GM18873 (cell line): ENCODE measurements around the gene CDHR5.

Experiments
- ATAC-seq: cut with Tn5 transposase; IDR thresholded peaks from one replicate; pipeline ENCODE4 v1.9.1; 2021; ENCODE audit warnings: mild to moderate bottlenecking, moderate library complexity, moderate number of reproducible peaks; ENCODE audit not compliant: unreplicated experiment, low FRiP score

The CDHR5 gene

GRCh38 chr11:612961-613300 is 11.8 kb downstream of the CDHR5 start:
- no peak for ATAC-seq

DNA sequence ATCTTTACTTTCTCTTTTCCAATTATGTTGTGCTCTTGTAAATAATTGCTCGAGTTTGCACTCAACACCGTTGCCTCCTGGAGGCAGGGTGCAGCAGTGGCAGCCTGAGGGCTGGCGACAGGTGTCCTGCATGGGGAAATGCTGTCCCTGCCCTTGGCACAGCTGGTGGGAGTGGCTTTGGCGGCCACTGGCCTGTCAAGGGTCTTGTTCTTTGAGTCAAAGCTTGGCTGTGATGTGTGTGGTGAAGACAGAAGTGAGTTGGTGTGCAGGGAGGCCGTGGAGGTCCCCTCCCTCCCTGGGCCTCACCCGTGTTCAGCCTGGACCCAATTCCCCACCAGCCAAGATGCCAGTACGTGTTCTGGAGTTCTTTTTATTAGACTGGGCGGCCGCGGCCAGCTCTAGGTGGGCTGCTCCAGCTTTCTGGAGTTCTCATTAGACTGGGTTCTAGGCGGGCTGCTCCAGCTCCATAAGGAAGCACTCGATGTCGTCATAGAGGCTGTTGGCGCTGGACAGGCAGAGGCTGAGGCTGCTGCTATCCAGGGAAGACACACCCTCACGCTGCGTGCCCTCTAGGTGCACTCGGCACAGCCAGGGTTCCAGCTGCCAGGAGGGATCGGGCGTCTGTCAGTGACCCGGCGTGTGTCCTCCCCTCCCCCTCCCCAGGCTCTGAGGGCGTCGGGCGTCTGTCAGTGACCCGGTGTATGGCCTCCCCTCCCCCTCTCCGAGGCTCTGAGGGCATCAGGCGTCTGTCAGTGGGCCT is 12.4 kb downstream of the CDHR5 start:
- ATAC-seq = no peak

GRCh38 chr11:611001-611996 is 13.5 kb downstream of the CDHR5 start:
- ATAC-seq = no peak

- ATAC-seq = no peak
Observed at GRCh38 chr11:610146-610801, 14.5 kb downstream of the CDHR5 start.

DNA sequence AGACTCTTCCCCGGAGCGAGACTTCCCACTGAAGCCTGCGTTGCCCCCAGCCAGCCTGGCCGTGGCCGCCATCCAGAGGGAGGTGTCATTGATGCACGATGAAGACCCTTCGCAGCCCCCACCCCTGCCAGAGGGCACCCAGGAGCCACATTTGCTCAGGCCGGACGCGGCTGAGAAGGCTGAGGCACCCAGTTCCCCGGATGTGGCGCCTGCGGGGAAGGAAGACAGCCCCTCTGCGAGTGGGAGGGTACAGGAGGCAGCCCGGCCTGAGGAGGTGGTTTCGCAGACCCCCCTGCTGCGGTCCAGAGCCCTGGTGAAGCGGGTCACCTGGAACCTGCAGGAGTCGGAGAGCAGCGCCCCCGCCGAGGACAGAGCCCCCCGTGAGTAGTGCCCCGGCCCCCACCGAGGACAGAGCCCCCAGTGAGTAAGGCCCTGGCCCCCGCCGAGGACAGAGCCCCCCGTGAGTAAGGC is 15.4 kb downstream of the CDHR5 start:
- ATAC-seq = no peak

DNA sequence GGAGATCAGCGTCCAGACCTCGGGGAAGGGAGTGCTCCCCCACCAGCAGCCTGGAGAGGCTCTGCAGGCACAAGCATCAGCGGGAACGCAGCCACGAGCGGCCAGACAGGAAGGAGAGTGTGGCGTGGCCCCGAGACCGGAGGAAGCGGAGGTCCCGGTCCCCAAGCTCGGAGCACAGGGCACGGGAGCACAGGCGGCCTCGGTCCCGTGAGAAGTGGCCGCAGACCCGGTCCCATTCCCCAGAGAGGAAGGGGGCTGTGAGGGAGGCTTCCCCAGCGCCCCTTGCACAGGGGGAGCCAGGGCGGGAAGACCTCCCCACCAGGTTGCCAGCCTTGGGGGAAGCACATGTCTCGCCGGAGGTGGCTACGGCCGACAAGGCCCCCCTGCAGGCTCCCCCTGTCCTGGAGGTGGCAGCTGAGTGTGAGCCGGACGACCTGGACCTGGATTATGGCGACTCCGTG is 15.9 kb downstream of the CDHR5 start:
- no peak for ATAC-seq

- no peak for ATAC-seq
Observed at GRCh38 chr11:607971-608659, 16.6 kb downstream of the CDHR5 start.

DNA sequence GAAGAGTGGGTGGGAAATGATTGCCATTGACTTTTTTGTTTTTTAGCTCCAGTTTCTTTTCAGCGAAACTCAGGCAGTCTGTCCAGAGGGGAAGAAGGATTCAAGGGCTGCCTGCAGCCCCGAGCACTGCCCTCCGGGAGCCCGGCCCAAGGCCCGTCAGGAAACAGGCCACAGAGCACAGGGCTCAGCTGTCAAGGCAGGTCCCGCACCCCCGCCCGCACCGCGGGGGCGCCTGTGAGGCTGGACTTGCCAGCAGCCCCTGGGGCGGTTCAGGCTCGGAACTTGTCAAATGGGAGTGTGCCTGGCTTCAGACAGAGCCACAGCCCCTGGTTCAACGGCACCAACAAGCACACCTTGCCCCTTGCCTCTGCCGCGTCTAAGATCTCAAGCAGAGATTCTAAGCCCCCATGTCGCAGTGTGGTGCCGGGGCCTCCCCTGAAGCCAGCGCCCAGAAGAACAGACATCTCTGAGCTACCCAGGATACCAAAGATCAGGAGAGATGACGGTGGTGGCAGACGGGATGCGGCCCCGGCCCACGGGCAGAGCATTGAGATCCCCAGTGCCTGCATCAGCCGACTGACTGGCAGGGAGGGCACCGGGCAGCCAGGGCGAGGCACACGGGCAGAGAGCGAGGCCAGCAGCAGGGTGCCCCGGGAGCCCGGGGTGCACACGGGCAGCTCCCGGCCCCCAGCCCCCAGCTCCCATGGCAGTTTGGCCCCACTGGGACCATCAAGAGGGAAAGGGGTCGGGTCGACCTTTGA is 17.6 kb downstream of the CDHR5 start:
- no peak for ATAC-seq

DNA sequence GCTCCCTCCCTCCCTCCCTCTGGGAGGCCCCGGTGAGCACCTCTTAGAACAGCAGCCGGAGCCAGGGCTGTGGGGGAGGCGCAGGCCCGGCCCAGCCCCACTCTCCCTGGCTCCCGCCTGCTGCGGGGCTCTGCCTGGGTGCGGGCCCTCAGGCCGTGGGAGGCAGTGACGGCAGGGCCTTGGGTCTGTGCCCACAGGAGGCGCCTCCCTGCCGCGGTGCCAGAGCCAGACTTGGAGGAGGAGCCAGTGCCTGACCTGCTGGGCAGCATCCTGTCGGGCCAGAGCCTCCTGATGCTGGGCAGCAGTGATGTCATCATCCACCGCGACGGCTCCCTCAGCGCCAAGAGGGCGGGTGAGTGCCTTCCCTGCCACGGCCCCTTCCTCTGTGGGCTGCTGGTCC is 18.5 kb downstream of the CDHR5 start:
- ATAC-seq = no peak

- ATAC-seq = no peak
Observed at GRCh38 chr11:605286-606129, 19.2 kb downstream of the CDHR5 start.

DNA sequence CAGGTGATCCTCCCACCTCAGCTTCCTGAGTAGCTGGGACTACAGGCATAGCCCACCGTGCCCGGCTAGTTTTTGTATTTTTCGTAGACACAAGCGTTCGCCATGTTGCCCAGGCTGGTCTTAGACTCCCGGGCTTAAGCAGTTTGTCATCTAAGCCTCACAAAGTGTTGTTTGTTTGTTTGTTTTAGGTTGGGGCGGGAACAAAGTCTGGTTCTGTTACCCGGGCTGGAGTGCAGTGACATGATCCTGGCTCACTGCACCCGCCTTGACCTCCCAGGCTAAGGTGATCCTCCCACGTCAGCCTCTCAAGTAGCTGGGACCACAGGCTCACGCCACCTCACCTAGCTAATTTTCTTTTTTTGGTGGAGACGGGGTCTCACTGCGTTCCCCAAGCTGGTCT is 21.6 kb downstream of the CDHR5 start:
- ATAC-seq = no peak

GRCh38 chr11:601573-602245 is 23.0 kb downstream of the CDHR5 start:
- ATAC-seq = no peak

- ATAC-seq = no peak
Observed at GRCh38 chr11:598005-598680, 26.6 kb downstream of the CDHR5 start.

DNA sequence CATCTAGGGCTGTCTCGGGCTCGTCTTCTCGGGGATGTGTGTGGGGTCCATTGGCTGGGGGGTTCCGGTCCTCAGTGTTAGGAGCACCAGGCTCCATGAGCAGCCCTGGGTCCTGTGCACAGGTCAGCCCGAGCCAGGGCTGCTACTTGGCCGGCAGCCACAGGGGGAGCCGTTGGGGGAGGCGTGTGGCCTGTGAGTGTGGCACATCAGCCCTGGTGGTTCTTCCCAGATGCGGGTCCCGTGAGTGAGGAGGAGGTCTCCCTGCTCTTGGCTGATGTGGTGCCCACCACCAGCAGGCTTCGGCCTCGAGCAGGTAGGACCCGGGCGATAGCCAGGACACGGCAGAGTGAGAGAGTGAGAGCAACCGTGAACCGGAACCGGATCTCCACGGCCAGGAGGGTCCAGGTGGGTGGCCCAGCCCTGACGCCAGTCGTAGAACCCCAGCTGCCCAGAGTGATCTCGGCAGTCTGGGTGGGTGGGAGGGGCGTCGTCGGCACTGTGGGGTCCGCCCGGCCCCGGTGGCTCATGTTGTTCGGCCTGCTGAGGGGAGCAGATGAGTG is 27.5 kb downstream of the CDHR5 start:
- ATAC-seq = no peak

GRCh38 chr11:596374-596773 is 28.4 kb downstream of the CDHR5 start:
- ATAC-seq = no peak

GRCh38 chr11:595400-595799 is 29.4 kb downstream of the CDHR5 start:
- ATAC-seq = no peak

DNA sequence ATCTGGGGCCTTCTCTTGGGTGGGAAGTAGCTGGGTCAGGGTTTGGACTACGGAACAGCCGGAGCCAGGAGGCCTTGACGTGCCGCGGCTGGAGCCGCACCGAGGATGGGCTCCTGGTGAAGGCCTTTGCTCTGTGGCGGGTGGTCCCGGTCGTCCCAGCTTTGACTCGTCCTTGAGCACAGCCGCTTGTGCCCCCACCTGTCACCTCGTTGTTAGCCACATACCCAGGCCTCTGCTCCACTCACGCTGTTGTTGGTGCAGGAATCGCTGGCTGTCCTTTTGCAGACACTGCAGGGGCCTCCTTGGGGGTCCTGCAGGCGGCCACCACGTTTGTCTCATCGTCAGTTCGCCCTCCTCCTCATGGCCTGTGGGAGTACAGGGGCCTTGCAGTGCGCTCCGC is 31.4 kb downstream of the CDHR5 start:
- no peak for ATAC-seq
